ENCODE data around the gene SHISAL1. TPM values are rescaled to one million over a fixed set of nuclear protein-coding genes. Genes with fewer than 3 reads are reported as not detected.

SHISAL1 gene
- total and polyA plus RNA-seq, 2 donors (not counting 3 experiments of a cell fraction or from before 2014, with no cell fraction given): 0.01 to 0.07 TPM

- dilution Hi-C loops (cut with MboI; ENCODE audit: extremely low pct_ligation_motif_present, low sequenced_read_pairs): no loop called here
- Histone ChIP-seq H3K4me2 (ENCODE audit: insufficient read depth, low read length) (no peak overlapping the region), H3K9ac (replicated peaks; ENCODE audit: extremely low read depth, insufficient read depth, low read length) (no peak overlapping the region), H3K9me3 (replicated peaks; ENCODE audit: control insufficient read depth, insufficient read depth, low read length) (no peaks in the 10 kb centered on the region), H3K4me3 (replicated peaks in 1 of 3; ENCODE audit: insufficient read depth in 1 of 3, low read depth in 1 of 3, low read length in 3 of 3) (no peak overlapping the region), H3K27me3 (ENCODE audit: control insufficient read depth in 2 of 2, insufficient read depth in 2 of 2, low read length in 2 of 2) (no peaks in the 10 kb centered on the region), H3K4me1 (ENCODE audit: control insufficient read depth, extremely low read depth, insufficient read depth, low read length) (no peaks in the 10 kb centered on the region), H2AFZ (ENCODE audit: low read depth, low read length) (no peak overlapping the region), H3K36me3 (ENCODE audit: control insufficient read depth in 2 of 2, extremely low read depth in 1 of 2, insufficient read depth in 2 of 2, low read length in 2 of 2) (no peaks in the 10 kb centered on the region), H3K27ac (ENCODE audit: insufficient read depth, low read depth, low read length) (no peak overlapping the region), H3K9me1 (replicated peaks; ENCODE audit: control insufficient read depth, extremely low read depth, insufficient read depth, low read length) (no peaks in the 10 kb centered on the region), H3K79me2 (ENCODE audit: control insufficient read depth, insufficient read depth, low read length) (no peaks in the 10 kb centered on the region), H4K20me1 (replicated peaks; ENCODE audit: control insufficient read depth, extremely low read depth, insufficient read depth, low read length) (no peaks in the 10 kb centered on the region)
- FAIRE-seq (no peak), DNase-seq (ENCODE audit: low read depth, low spot score) (no peak)
- TF ChIP-seq POLR2AphosphoS5 (IDR thresholded peaks at IDR 0.05; ENCODE audit: insufficient read depth, low read depth, low read length) (no peak), POLR2A (IDR thresholded peaks at IDR 0.05; ENCODE audit: low read depth, low read length) (no peak), MAX (IDR thresholded peaks at IDR 0.05; ENCODE audit: insufficient read depth, insufficient read length) (no peak), GATA2 (IDR thresholded peaks at IDR 0.05; ENCODE audit: insufficient read depth, insufficient read length, low read depth, low read length) (no peak), CTCF (IDR thresholded peaks at IDR 0.05; ENCODE audit: extremely low read depth in 1 of 2, insufficient read depth in 1 of 2, low read depth in 1 of 2, low read length in 2 of 2) (no peak), JUN (IDR thresholded peaks at IDR 0.05; ENCODE audit: borderline replicate concordance, insufficient read depth, insufficient read length, low read depth) (no peak), EZH2 (IDR thresholded peaks at IDR 0.05; ENCODE audit: borderline replicate concordance, low read depth, low read length, severe bottlenecking) (no peak), FOS (IDR thresholded peaks at IDR 0.05; ENCODE audit: borderline replicate concordance, insufficient read depth, low read length) (no peak), MYC (IDR thresholded peaks at IDR 0.05; ENCODE audit: low read depth, low read length) (no peak)
- intact Hi-C loops (cut with micrococcal nuclease): no loop called here
- POLR2A ChIA-PET: no interaction called here
- BruUV-seq (replicated peaks): no TSS peak
- CTCF ChIA-PET: interaction anchor here (1.1 kb wide), 1 partner anchor 17 kb away, joined by 3 read pairs; no protein-coding TSS in a partner anchor
Measured at GRCh38 chr22:44224166-44224565, 88.6 kb downstream of the SHISAL1 start.
